ENCODE results near the gene AKIP1.
"Not testable (repeated sequence)": the region's sequence is repeated elsewhere in the genome, so short reads cannot be mapped to it uniquely, and the experiment has no call there.

Gene AKIP1

GRCh38 chr11:8917157-8917825, 6.3 kb downstream of the AKIP1 start:
- no peak for DNase-seq

- no peak for DNase-seq
These were observed 11.7 kb downstream of the AKIP1 start for GRCh38 chr11:8922691-8923090.

- no peak for DNase-seq
These were observed 14.7 kb downstream of the AKIP1 start for GRCh38 chr11:8925711-8926110.

- DNase-seq = no peak
These were observed 15.2 kb downstream of the AKIP1 start for GRCh38 chr11:8926236-8926635.

GRCh38 chr11:8927233-8927632, 16.2 kb downstream of the AKIP1 start:
- no peak for DNase-seq

- no peak for DNase-seq
These were observed 17.2 kb downstream of the AKIP1 start for GRCh38 chr11:8928205-8928604.

- DNase-seq = peak; percentile 23
These were observed 18.1 kb downstream of the AKIP1 start for GRCh38 chr11:8928981-8929615.

GRCh38 chr11:8930456-8931175, 19.6 kb downstream of the AKIP1 start:
- no peak for DNase-seq

GRCh38 chr11:8932564-8933180, 21.7 kb downstream of the AKIP1 start, which contains the start of gene C11orf16:
Gene C11orf16, minus strand, starts transcription at chr11:8932947. Its CDS starts 639 bp downstream, at chr11:8932308.
- no peak for DNase-seq

GRCh38 chr11:8933931-8934330, 22.9 kb downstream of the AKIP1 start:
- no peak for DNase-seq

GRCh38 chr11:8934742-8935488, 23.9 kb downstream of the AKIP1 start:
- no peak for DNase-seq

GRCh38 chr11:8935789-8936188, 24.8 kb downstream of the AKIP1 start:
- DNase-seq = not testable (repeated sequence)

- no peak for DNase-seq
These were observed 26.2 kb downstream of the AKIP1 start for GRCh38 chr11:8937159-8937558.

GRCh38 chr11:8937659-8938058, 26.7 kb downstream of the AKIP1 start:
- no peak for DNase-seq

GRCh38 chr11:8941341-8942103, 30.5 kb downstream of the AKIP1 start:
- DNase-seq = no peak

- no peak for DNase-seq
These were observed 31.6 kb downstream of the AKIP1 start, which contains the start of gene ASCL3 for GRCh38 chr11:8942518-8943066. Gene ASCL3, minus strand, starts transcription at chr11:8943016. Its CDS starts 4,855 bp downstream, at chr11:8938161.

- DNase-seq = no peak
These were observed 36.4 kb downstream of the AKIP1 start for GRCh38 chr11:8947230-8947943.

- no peak for DNase-seq
These were observed 37.9 kb downstream of the AKIP1 start for GRCh38 chr11:8948886-8949285.

- DNase-seq = no peak
These were observed 45.9 kb downstream of the AKIP1 start for GRCh38 chr11:8956860-8957259.

GRCh38 chr11:8959546-8960166, 48.7 kb downstream of the AKIP1 start:
- peak; percentile 46 for DNase-seq
